ENCODE measurements around the gene NAP1L4. TPM values are rescaled to one million over a fixed set of nuclear protein-coding genes. Genes with fewer than 3 reads are reported as not detected.

The NAP1L4 gene
- total RNA-seq, 1 experiment from 2014 or later = 212 TPM

GRCh38 chr11:2987881-2988861 lies 4.0 kb downstream of the NAP1L4 start:
- H4K91ac ChIP-seq (ENCODE audit: insufficient read length, low read depth, low read length) = no peak overlapping the region
- peaks cover 6% of the 10 kb centered on the region for H3K79me1 ChIP-seq (ENCODE audit: insufficient read depth, low read depth, low read length, poor library complexity, severe bottlenecking)
- H3K4me2 ChIP-seq (ENCODE audit: insufficient read depth, insufficient read length, low read length) = peak overlapping the region; percentile 2
- H3K9ac ChIP-seq (ENCODE audit: extremely low read depth, insufficient read length, low read length) = peak overlapping the region; percentile 40
- H2BK15ac ChIP-seq (ENCODE audit: low read depth, low read length) = no peak overlapping the region
- H3K23me2 ChIP-seq (ENCODE audit: insufficient read length, low read depth, low read length, poor library complexity, severe bottlenecking) = peaks cover 18% of the 10 kb centered on the region
- H3K18ac ChIP-seq (ENCODE audit: insufficient read length, low read depth, low read length) = no peak overlapping the region
- no peak for TF ChIP-seq CTCF (conservative IDR thresholded peaks at IDR 0.05)
- H3K79me2 ChIP-seq (ENCODE audit: insufficient read depth, low read length) = peaks cover 70% of the 10 kb centered on the region; the same call in 1 of the 2 replicates
- no peaks in the 10 kb centered on the region for H3K9me3 ChIP-seq (ENCODE audit: control insufficient read depth, low read depth, low read length)
- no peak overlapping the region for H3K14ac ChIP-seq (ENCODE audit: insufficient read depth, low read length)
- H2BK20ac ChIP-seq (ENCODE audit: low read depth, low read length, poor library complexity, severe bottlenecking) = no peak overlapping the region
- H2BK5ac ChIP-seq (ENCODE audit: insufficient read length, low read length) = no peak overlapping the region
- no peak overlapping the region for H2BK120ac ChIP-seq (ENCODE audit: low read depth, low read length, poor library complexity, severe bottlenecking)
- H2AK5ac ChIP-seq (ENCODE audit: insufficient read length, low read length) = no peak overlapping the region
- Mint-ChIP-seq H3K27me3 (ENCODE audit: low read depth) (no peaks in the 10 kb centered on the region), H3K36me3 (ENCODE audit: insufficient read depth in 1 of 3, low read depth in 3 of 3) (peaks cover 13 to 26% (median 26%) of the 10 kb centered on the region in 3 experiments; a peak in 6 of 7 replicates), H3K9me3 (no peaks in the 10 kb centered on the region; a peak in 1 of 5 replicates), H3K27ac (peak overlapping the region in 2 of 3 experiments; percentile 0 to 86; a peak in 4 of 7 replicates), H3K4me3 (peak overlapping the region; percentile 94; a peak in 4 of 5 replicates), H3K4me1 (peaks cover 27 to 28% of the 10 kb centered on the region in 2 experiments)
- no peak overlapping the region for H3K23ac ChIP-seq (ENCODE audit: insufficient read length, low read depth, low read length)
- H2AFZ ChIP-seq (ENCODE audit: low read length) = no peak overlapping the region
- DNase-seq = no peak
- no peak overlapping the region for H3T11ph ChIP-seq (ENCODE audit: low read length)
- H3K56ac ChIP-seq (ENCODE audit: insufficient read length, low read depth, low read length) = no peak overlapping the region
- no peak overlapping the region for H4K5ac ChIP-seq (ENCODE audit: insufficient read length, low read depth, low read length)
- no peak overlapping the region for H2BK12ac ChIP-seq (ENCODE audit: insufficient read length, low read depth, low read length)
- H4K20me1 ChIP-seq (ENCODE audit: control insufficient read depth, insufficient read depth, insufficient read length) = no peaks in the 10 kb centered on the region
- no CpG with 5 or more reads among the region's 11 CpGs for WGBS (ENCODE audit: extremely low coverage, insufficient read length, low lambda C conversion rate)
- H3K27me3 ChIP-seq (ENCODE audit: insufficient read depth, low read length) = no peaks in the 10 kb centered on the region
- H3K4me1 ChIP-seq (ENCODE audit: insufficient read depth, low read length) = peaks cover 4% of the 10 kb centered on the region
- H3K27ac ChIP-seq (ENCODE audit: insufficient read length, low read depth, low read length) = no peak overlapping the region
- H3K4ac ChIP-seq (ENCODE audit: low read depth, low read length) = no peak overlapping the region
- H4K8ac ChIP-seq (replicated peaks; ENCODE audit: insufficient read length, low read depth, low read length) = no peak overlapping the region

All from H9 (cell line).